WERI-Rb-1 (cell line): ENCODE measurements around the gene TAS1R2.

Experiments used
- DNase-seq: peaks from one replicate; pipeline ENCODE4 v3.0.0-alpha.2; 2020
- H3K27ac ChIP-seq: fragments of 250-450 bp; sonication (Bioruptor Pico); 2 replicates; pipeline ENCODE4 v1.5.1; 2020; ENCODE audit warnings: mild to moderate bottlenecking, moderate library complexity
- H3K27me3 ChIP-seq: fragments of 250-450 bp; sonication (Bioruptor Pico); 2 replicates; pipeline ENCODE4 v1.5.1; 2021; ENCODE audit warnings: mild to moderate bottlenecking, low read depth, moderate library complexity; ENCODE audit not compliant: insufficient read depth, severe bottlenecking
- H3K36me3 ChIP-seq: fragments of 250-450 bp; sonication (Bioruptor Pico); 2 replicates; pipeline ENCODE4 v1.5.1; 2020; ENCODE audit warnings: mild to moderate bottlenecking, moderate library complexity
- H3K4me3 ChIP-seq: 2 replicates; pipeline ENCODE4 v1.5.1; 2011; ENCODE audit warnings: low read depth, mild to moderate bottlenecking, control low read depth, low read length
- H3K9me3 ChIP-seq: fragments of 250-450 bp; sonication (Bioruptor Pico); 2 replicates; pipeline ENCODE4 v1.5.1; 2021; ENCODE audit warnings: mild to moderate bottlenecking, moderate library complexity; ENCODE audit not compliant: severe bottlenecking
- TF ChIP-seq, protein P1 (sequence below): IDR thresholded peaks from 2 replicates; pipeline ENCODE4 v1.5.1; 2011; ENCODE audit warnings: low read depth, mild to moderate bottlenecking, control low read depth, inconsistent platforms, low read length

Gene TAS1R2

DNA sequence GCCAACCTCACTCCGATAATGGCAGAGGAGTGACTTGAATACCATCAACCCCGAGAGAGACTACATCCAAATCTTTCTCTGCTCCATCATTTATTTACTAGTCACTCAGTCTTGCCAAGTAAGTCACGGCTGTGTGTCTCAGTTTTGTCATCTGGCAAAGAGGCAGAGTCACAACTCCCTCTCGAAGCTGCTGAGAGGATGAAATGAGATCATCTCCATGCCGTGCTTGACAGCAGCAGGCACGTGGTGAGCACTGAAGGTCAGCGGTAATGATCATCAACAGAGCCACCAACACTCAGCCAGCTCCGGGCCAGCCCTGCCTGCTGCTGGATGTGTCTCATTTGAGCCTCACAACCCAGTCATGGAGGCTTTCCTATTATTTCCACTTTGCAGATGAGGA, 23.0 kb upstream of the TAS1R2 start:
- TF ChIP-seq, protein P1, sequence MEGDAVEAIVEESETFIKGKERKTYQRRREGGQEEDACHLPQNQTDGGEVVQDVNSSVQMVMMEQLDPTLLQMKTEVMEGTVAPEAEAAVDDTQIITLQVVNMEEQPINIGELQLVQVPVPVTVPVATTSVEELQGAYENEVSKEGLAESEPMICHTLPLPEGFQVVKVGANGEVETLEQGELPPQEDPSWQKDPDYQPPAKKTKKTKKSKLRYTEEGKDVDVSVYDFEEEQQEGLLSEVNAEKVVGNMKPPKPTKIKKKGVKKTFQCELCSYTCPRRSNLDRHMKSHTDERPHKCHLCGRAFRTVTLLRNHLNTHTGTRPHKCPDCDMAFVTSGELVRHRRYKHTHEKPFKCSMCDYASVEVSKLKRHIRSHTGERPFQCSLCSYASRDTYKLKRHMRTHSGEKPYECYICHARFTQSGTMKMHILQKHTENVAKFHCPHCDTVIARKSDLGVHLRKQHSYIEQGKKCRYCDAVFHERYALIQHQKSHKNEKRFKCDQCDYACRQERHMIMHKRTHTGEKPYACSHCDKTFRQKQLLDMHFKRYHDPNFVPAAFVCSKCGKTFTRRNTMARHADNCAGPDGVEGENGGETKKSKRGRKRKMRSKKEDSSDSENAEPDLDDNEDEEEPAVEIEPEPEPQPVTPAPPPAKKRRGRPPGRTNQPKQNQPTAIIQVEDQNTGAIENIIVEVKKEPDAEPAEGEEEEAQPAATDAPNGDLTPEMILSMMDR, result no peak
- H3K27me3 ChIP-seq, result no peaks in the 10 kb centered on the region
- no peaks in the 10 kb centered on the region for H3K36me3 ChIP-seq
- DNase-seq, result no peak
- H3K9me3 ChIP-seq, result no peaks in the 10 kb centered on the region
- H3K27ac ChIP-seq, result no peak overlapping the region
- H3K4me3 ChIP-seq, result no peak overlapping the region

- no peak overlapping the region for H3K27ac ChIP-seq
- TF ChIP-seq, protein P1, result no peak
- H3K36me3 ChIP-seq, result no peaks in the 10 kb centered on the region
- H3K9me3 ChIP-seq, result no peaks in the 10 kb centered on the region
- no peak for DNase-seq
- no peak overlapping the region for H3K4me3 ChIP-seq
- H3K27me3 ChIP-seq, result no peaks in the 10 kb centered on the region
Measured at GRCh38 chr1:18881642-18882431, 22.4 kb upstream of the TAS1R2 start.

DNA sequence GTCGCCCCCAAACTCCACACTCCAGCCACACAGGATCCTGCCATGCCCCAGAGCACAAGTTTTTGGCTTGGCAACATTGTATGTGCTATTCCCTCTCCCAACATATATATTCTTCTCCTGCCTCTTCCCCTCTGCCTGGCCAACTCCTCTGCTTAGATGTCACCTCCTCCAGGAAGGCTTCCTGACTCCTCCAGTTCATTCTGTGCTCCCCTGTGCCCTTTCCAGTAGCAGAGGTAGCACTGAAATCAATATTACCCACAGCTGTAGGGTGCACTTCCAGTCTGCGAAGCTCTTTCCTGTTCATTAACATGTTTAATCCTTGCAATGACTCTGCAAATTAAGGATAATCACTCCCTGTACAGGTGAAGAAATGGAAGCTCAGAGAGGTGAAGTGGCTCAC, 21.7 kb upstream of the TAS1R2 start:
- Histone ChIP-seq H3K4me3 (no peak overlapping the region), H3K27ac (no peak overlapping the region), H3K9me3 (no peaks in the 10 kb centered on the region), H3K36me3 (no peaks in the 10 kb centered on the region), H3K27me3 (no peaks in the 10 kb centered on the region)
- no peak for DNase-seq
- TF ChIP-seq, protein P1, result no peak

- H3K36me3 ChIP-seq, result no peaks in the 10 kb centered on the region
- H3K9me3 ChIP-seq, result no peaks in the 10 kb centered on the region
- no peak overlapping the region for H3K4me3 ChIP-seq
- TF ChIP-seq, protein P1, result no peak
- DNase-seq, result no peak
- H3K27me3 ChIP-seq, result no peaks in the 10 kb centered on the region
- no peak overlapping the region for H3K27ac ChIP-seq
Measured at GRCh38 chr1:18880585-18880984, 21.1 kb upstream of the TAS1R2 start.

DNA sequence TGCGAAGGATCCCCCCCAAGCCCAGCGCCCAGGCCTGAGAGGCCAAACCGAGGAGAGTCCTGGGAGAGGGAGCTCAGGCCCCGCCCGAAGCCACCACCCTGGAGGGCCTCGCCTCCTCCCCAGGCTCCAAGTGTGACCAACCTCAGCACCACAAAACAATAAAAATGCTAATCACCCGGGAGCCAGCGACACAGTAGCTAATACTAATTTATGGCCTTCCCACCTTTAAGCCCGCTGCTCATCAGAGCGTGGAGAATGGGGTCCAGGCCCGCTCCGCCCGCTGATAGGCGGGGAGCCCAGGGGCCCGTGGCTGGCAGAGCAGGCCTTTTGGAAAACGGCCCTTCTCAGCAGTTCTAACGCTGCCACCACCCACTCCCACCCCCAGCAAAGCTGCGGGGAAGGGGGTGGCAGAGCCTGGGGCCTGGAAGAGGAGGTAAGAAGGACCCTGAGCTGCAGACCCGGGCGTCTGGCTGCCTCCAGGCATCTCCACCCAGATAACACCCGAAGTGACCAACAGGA, 20.4 kb upstream of the TAS1R2 start:
- peak; percentile 66 for DNase-seq
- Histone ChIP-seq H3K27ac (no peak overlapping the region), H3K9me3 (no peaks in the 10 kb centered on the region), H3K4me3 (no peak overlapping the region), H3K36me3 (no peaks in the 10 kb centered on the region), H3K27me3 (no peaks in the 10 kb centered on the region)
- TF ChIP-seq, protein P1, result no peak
